AG09309 (cell line): ENCODE data around the gene TRIM38.
"Not testable (repeated sequence)": the region's sequence is repeated elsewhere in the genome, so short reads cannot be mapped to it uniquely, and the experiment has no call there.

Experiments
- DNase-seq: peaks from one replicate; pipeline ENCODE4 v3.0.0-alpha.2; 2010; ENCODE audit warnings: low read depth
- H3K4me3 ChIP-seq: 2 replicates; pipeline ENCODE4 v1.5.1; 2011; ENCODE audit warnings: mild to moderate bottlenecking, low read depth, low read length, moderate library complexity; ENCODE audit not compliant: control insufficient read depth
- CTCF ChIP-seq: IDR thresholded peaks from 2 replicates; pipeline ENCODE4 v1.5.1; 2011; ENCODE audit warnings: mild to moderate bottlenecking, low read depth, low read length, inconsistent platforms; ENCODE audit not compliant: insufficient read depth, control insufficient read depth; ENCODE audit errors: missing control alignments

TRIM38 gene

GRCh38 chr6:25942561-25943147, 19.9 kb upstream of the TRIM38 start:
- H3K4me3 ChIP-seq: no peak overlapping the region
- TF ChIP-seq CTCF: peak; percentile 56
- peak; percentile 35 for DNase-seq

GRCh38 chr6:25943887-25944286, 18.7 kb upstream of the TRIM38 start:
- TF ChIP-seq CTCF: no peak
- DNase-seq: no peak
- no peak overlapping the region for H3K4me3 ChIP-seq

- no peak for DNase-seq
- H3K4me3 ChIP-seq: no peak overlapping the region
- no peak for TF ChIP-seq CTCF
These were observed 17.7 kb upstream of the TRIM38 start for GRCh38 chr6:25944688-25945574.

GRCh38 chr6:25945738-25946137, 16.9 kb upstream of the TRIM38 start:
- H3K4me3 ChIP-seq, DNase-seq: not testable (repeated sequence)

GRCh38 chr6:25946631-25947030, 16.0 kb upstream of the TRIM38 start:
- DNase-seq: no peak
- TF ChIP-seq CTCF: no peak
- H3K4me3 ChIP-seq: no peak overlapping the region

- DNase-seq, H3K4me3 ChIP-seq: not testable (repeated sequence)
These were observed 15.1 kb upstream of the TRIM38 start for GRCh38 chr6:25947492-25947891.

GRCh38 chr6:25949695-25950094, 12.9 kb upstream of the TRIM38 start:
- TF ChIP-seq CTCF: no peak
- DNase-seq: no peak
- no peak overlapping the region for H3K4me3 ChIP-seq

- no peak for TF ChIP-seq CTCF
- H3K4me3 ChIP-seq: no peak overlapping the region
These were observed 12.3 kb upstream of the TRIM38 start for GRCh38 chr6:25950297-25950696.

More at GRCh38 chr6:25950297-25950696, 12.3 kb upstream of the TRIM38 start:
- no peak for DNase-seq
